GM21447 (cell line): ENCODE measurements around the gene MAPK1.
"Not testable (repeated sequence)": the region's sequence is repeated elsewhere in the genome, so short reads cannot be mapped to it uniquely, and the experiment has no call there.

Experiments
- ATAC-seq: cut with Tn5 transposase; IDR thresholded peaks from one replicate; pipeline ENCODE4 v1.9.1; 2021; ENCODE audit not compliant: unreplicated experiment

Gene MAPK1

DNA sequence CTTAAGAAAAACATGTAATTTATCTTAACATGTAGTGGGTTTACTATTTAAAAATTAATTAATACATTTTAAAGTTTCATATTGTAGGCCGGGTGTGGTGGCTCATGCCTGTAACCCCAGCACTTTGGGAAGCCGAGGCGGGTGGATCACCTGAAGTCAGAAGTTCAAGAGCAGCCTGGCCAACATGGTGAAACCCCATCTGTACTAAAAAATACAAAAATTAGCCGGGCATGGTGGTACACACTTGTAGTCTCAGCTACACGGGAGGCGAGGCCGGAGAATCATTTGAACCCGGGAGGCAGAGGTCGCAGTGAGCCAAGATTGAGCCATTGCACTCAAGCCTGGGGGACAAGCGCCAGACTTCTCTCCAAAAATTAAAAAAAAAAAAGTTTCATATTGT, 73.7 kb downstream of the MAPK1 start:
- not testable (repeated sequence) for ATAC-seq

GRCh38 chr22:21791635-21792625, 75.5 kb downstream of the MAPK1 start:
- ATAC-seq: peak; percentile 53

GRCh38 chr22:21790849-21791610, 76.4 kb downstream of the MAPK1 start:
- ATAC-seq: not testable (repeated sequence)

- no peak for ATAC-seq
Measured at GRCh38 chr22:21790359-21790758, 77.1 kb downstream of the MAPK1 start.

DNA sequence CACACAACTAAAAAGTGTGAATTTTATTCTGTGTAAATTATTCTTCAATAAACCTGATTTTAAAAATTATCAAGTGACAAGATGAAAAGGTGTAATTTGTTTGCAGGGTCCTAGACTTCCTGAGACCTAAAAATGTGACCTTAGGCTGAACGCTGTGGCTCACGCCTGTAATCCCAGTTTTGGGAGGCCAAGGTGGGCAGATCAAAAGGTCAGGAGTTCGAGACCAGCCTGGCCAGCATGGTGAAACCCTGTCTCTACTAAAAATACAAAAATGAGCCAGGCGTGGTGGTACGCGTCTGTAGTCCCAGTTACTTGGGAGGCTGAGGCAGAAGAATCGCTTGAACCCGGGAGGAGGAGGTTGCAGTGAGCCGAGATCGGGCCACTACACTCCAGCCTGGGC, 79.9 kb downstream of the MAPK1 start:
- ATAC-seq: not testable (repeated sequence)

- ATAC-seq: no peak
Measured at GRCh38 chr22:21780259-21780658, 87.2 kb downstream of the MAPK1 start.

GRCh38 chr22:21779444-21779843, 88.0 kb downstream of the MAPK1 start:
- ATAC-seq: no peak

DNA sequence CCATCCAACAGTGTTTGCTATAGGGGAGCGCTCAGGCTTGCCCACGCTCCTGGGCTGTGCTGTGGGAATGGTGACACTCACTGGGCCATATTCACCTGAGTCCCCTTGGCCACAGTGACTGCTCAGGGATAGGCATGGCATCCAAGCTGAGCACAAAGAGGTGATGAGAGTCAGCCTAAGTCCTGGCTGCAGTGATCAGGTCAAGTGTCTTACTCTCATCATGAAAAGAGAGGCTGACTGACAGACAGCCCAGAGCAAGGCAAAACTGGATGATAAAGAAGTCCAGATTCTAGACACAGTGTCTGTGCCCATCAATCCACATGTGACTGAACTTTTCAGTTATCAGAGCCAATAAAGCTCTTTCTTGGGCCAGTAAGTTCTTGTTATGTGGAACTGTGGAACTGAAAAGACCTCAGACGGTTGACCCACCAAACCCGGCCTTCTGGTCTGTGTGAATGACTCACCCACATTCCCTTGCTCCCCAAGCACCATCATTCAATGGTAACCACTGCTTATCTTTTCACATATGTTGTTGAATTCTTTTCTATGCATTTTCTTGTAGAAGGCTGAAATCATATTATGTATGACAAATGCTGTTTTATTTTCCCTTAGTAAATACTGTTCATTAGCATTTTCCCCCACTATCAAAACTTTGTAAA, 88.6 kb downstream of the MAPK1 start:
- no peak for ATAC-seq

GRCh38 chr22:21771631-21771976, 95.8 kb downstream of the MAPK1 start:
- ATAC-seq: no peak

- no peak for ATAC-seq
Measured at GRCh38 chr22:21768435-21768834, 99.0 kb downstream of the MAPK1 start.

- peak; percentile 41 for ATAC-seq
Measured at GRCh38 chr22:21766691-21767462, 100.6 kb downstream of the MAPK1 start.

GRCh38 chr22:21765909-21766529, 101.4 kb downstream of the MAPK1 start:
- ATAC-seq: no peak

DNA sequence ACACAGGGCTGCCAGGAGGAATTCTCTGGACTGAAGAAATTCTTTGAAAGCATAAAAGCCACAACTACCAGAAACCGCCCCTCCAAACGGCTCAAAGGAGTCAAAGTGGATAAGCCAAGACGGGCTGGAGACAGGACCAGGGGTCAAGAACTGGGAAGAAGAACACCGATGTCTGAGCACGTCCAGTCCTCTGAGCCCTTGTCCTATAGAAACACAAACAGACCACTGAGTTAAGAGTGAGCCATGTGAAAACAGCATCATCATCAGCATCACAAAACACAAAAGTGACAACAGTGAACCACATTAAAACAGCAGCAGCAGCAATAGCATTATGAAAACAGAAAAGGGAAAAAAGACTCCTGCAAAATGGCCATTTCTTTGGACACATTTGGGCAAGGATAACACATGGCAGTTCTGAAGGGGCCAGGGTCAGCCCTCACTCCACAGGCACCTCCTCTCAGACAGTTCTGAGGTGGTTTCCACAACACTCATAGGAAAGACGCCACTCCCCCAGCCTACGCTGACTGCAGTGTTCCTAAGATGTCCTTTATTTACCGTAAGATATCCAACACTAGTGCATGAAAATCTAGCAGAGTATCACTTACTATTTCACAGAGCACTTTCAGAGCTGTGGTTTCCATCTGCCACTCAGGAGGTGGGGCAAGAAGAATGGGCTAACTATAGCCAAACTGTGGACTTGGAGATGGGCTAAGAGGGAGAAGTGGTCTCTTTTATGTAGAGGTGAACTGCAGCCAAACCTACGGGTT, 103.2 kb downstream of the MAPK1 start:
- ATAC-seq: no peak

- peak; percentile 47 for ATAC-seq
Measured at GRCh38 chr22:21762712-21763581, 104.5 kb downstream of the MAPK1 start.

- ATAC-seq: no peak
Measured at GRCh38 chr22:21761994-21762680, 105.3 kb downstream of the MAPK1 start.

GRCh38 chr22:21761086-21761485, 106.4 kb downstream of the MAPK1 start:
- ATAC-seq: no peak

DNA sequence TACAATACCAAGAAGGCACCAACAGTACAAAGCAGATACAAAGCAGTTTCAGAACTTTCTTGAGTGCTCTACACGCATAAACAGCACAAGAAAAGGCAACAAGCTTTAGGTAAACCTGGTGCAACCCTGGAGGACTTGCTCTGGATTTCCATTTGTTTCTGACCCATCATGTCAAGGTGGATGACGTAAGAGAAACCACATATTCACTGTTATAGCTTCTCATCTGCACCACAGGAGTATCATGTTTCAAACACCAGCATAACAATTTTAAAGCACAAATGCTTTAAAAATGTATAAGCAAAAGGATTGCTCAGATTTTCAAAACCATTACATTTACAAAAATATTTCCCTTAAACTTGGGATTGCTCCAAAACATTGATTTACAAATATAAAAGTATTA, 106.8 kb downstream of the MAPK1 start:
- no peak for ATAC-seq
